ENCODE data around the gene LRRIQ4. TPM values are rescaled to one million over a fixed set of nuclear protein-coding genes. Genes with fewer than 3 reads are reported as not detected.

LRRIQ4 gene
- total RNA-seq, 1 donor from 2014 or later = not detected

GRCh38 chr3:169846458-169847193 lies 34.0 kb downstream of the LRRIQ4 start:
- no peak for DNase-seq
- ATAC-seq = no peak
- intact Hi-C loops (cut with micrococcal nuclease) = no loop called here

GRCh38 chr3:169847896-169848295 lies 35.2 kb downstream of the LRRIQ4 start:
- peak; percentile 78 for ATAC-seq
- DNase-seq = no peak

GRCh38 chr3:169848741-169849140 lies 36.1 kb downstream of the LRRIQ4 start:
- no peak for DNase-seq
- intact Hi-C loops (cut with micrococcal nuclease) = no loop called here
- no peak for ATAC-seq

More at GRCh38 chr3:169847896-169848295, 35.2 kb downstream of the LRRIQ4 start:
- intact Hi-C loops (cut with micrococcal nuclease) = no loop called here

GRCh38 chr3:169850618-169851017 lies 37.9 kb downstream of the LRRIQ4 start:
- intact Hi-C loops (cut with micrococcal nuclease) = no loop called here

GRCh38 chr3:169855514-169855913 lies 42.8 kb downstream of the LRRIQ4 start:
- intact Hi-C loops (cut with micrococcal nuclease) = no loop called here
- ATAC-seq (no peak), DNase-seq (no peak)

More at GRCh38 chr3:169850618-169851017, 37.9 kb downstream of the LRRIQ4 start:
- ATAC-seq = no peak
- no peak for DNase-seq

GRCh38 chr3:169857811-169858210 lies 45.1 kb downstream of the LRRIQ4 start:
- DNase-seq = no peak
- ATAC-seq = no peak
- intact Hi-C loops (cut with micrococcal nuclease) = no loop called here

GRCh38 chr3:169861871-169862270 lies 49.2 kb downstream of the LRRIQ4 start:
- ATAC-seq = no peak
- intact Hi-C loops (cut with micrococcal nuclease) = no loop called here
- no peak for DNase-seq

- intact Hi-C loops (cut with micrococcal nuclease) = no loop called here
- ATAC-seq = peak; percentile 76
- DNase-seq = peak; percentile 46
These were observed 50.8 kb downstream of the LRRIQ4 start for GRCh38 chr3:169863458-169863899.

- no peak for ATAC-seq
- intact Hi-C loops (cut with micrococcal nuclease) = no loop called here
These were observed 51.6 kb downstream of the LRRIQ4 start for GRCh38 chr3:169864270-169864669.

GRCh38 chr3:169865176-169865767 lies 52.6 kb downstream of the LRRIQ4 start:
- intact Hi-C loops (cut with micrococcal nuclease) = no loop called here
- ATAC-seq (no peak), DNase-seq (no peak)

More at GRCh38 chr3:169864270-169864669, 51.6 kb downstream of the LRRIQ4 start:
- no peak for DNase-seq

- ATAC-seq (no peak), DNase-seq (no peak)
- intact Hi-C loops (cut with micrococcal nuclease) = no loop called here
These were observed 55.0 kb downstream of the LRRIQ4 start for GRCh38 chr3:169867584-169868210.

- DNase-seq (no peak), ATAC-seq (no peak)
- intact Hi-C loops (cut with micrococcal nuclease) = no loop called here
These were observed 55.7 kb downstream of the LRRIQ4 start for GRCh38 chr3:169868369-169868768.

GRCh38 chr3:169869484-169870220 lies 57.0 kb downstream of the LRRIQ4 start, which contains the start of gene LRRC31:
LRRC31 (minus strand) TSS chr3:169869935; CDS start chr3:169869807, 128 bp downstream.
- no peak for ATAC-seq
- no peak for DNase-seq
- intact Hi-C loops (cut with micrococcal nuclease) = no loop called here

GRCh38 chr3:169871129-169871886 lies 58.6 kb downstream of the LRRIQ4 start:
- DNase-seq = no peak
- ATAC-seq = no peak
- intact Hi-C loops (cut with micrococcal nuclease) = no loop called here

- intact Hi-C loops (cut with micrococcal nuclease) = no loop called here
- ATAC-seq = peak; percentile 36
- no peak for DNase-seq
These were observed 66.4 kb downstream of the LRRIQ4 start for GRCh38 chr3:169879013-169879557.

GRCh38 chr3:169879845-169880575 lies 67.3 kb downstream of the LRRIQ4 start:
- peak; percentile 35 for ATAC-seq
- intact Hi-C loops (cut with micrococcal nuclease) = no loop called here

GRCh38 chr3:169880576-169881250 lies 68.0 kb downstream of the LRRIQ4 start:
- no peak for ATAC-seq
- DNase-seq = no peak
- intact Hi-C loops (cut with micrococcal nuclease) = no loop called here

More at GRCh38 chr3:169879845-169880575, 67.3 kb downstream of the LRRIQ4 start:
- no peak for DNase-seq

Data from left ventricle myocardium superior (tissue), 1 donor.